Measurements from ENCODE around the gene ODF4.
"Not testable (repeated sequence)": the region's sequence is repeated elsewhere in the genome, so short reads cannot be mapped to it uniquely, and the experiment has no call there.

Gene ODF4

DNA sequence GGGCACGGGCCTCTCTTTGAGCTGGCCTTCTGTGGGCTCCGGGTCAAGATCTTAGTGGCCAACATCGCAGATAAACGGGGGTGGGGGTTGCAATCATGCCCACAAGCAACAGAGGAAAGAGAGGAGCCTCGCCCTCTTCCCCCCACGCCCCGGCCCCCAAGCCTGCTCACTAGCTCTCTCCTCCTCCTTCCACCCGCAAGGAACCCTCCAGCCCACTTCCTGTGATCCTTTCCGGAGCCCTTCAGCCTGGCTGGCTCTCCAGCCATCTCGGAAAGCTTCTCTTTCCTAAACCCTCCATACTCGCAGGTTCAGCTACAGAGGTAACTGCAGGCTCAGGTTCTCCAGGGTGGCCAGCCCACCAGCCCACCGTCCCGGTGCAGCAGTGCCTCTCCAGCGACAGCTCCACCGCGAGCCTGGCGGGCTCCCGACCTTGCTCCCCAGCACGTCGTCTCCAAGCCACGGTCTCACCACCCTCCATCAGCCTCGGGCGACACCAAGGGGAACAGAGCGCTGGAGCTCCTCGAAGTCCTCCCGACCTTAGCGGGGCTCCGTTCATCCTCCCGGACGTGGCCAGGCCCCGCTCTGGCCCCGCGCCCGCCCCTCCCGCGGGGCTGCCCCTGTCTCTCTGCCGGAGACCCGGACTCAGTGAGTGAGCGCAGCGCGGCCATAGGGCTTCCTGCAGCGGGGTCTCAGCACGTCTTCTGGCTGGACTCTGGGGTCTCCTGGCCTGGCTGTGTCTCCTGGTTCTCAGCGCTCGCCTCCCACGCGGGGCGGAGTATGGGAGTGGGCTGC lies 12.9 kb upstream of the ODF4 start:
- no peak for DNase-seq

DNA sequence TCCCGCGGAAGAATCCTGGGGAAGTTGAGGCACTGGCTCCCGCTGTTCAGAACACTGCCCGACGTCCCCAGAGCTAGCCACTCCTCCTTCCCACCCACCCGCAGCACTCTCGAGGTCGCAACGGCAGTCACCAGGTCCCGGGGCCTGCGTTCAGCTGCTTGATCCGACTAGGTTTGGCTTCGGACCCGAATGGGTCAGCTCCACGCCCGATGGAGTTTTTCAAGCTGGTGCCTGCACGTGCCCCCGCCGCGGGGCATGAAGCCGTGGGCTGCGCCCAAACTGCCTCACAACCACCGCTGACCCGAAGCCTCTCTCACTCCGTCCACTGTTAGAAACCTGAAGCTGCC lies 12.4 kb upstream of the ODF4 start:
- no peak for DNase-seq

DNA sequence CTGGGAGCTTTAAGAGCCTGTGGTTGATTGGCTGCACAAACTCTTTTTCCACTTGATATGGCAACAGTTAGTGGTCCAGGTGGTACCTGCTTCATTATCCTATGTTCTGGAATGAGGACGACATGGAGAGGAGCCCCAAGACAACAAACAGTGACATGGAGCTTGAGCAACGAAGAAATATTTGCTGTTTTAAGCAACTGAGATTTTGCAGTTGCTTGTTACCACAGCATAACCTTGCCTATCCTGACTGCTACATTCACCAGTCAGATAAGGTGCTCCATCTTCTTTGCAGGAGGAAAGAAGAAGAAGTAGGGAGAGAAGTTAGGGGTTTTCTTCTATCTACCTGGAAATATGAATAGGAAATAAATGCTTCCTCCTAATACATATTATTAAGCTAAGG lies 7.5 kb upstream of the ODF4 start:
- DNase-seq: no peak

DNA sequence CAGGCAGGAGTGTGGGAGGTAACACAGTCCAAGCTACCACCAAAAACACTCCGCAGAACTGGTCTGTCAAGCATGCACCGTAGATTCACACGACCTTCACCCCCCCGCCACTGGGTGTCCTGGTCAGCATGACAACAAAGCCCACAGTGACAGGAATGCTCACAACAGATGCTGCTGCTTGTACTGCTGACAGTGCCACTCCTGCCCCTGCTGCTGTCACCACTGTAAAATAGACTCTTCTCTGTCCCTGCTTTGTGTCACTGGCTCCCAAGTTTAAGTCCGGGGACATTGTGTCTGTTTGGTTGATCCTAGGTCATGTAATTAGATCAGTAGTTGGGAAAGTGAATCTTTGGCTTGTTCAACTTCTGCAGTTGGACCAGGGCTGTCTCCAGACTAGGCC lies 7.0 kb upstream of the ODF4 start:
- DNase-seq: no peak

DNA sequence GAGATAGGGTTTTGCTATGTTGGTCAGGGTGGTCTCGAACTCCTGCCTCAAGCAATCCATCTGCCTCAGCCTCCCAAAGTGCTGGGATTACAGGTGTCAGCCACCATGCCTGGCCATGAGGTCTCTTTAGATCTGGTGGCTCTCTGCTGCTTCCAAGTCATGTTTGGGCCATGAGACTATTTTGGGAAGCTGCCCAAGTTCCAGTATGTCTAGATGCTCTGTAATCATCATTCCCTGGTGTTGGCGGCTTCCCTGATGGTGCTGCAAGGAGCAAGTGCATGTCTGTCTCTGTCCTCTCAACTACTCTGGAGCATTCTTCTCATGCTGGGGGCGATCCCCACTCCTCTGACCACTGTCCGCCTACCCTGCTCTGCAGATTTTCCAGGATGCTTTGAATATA lies 6.4 kb upstream of the ODF4 start:
- DNase-seq: no peak

DNA sequence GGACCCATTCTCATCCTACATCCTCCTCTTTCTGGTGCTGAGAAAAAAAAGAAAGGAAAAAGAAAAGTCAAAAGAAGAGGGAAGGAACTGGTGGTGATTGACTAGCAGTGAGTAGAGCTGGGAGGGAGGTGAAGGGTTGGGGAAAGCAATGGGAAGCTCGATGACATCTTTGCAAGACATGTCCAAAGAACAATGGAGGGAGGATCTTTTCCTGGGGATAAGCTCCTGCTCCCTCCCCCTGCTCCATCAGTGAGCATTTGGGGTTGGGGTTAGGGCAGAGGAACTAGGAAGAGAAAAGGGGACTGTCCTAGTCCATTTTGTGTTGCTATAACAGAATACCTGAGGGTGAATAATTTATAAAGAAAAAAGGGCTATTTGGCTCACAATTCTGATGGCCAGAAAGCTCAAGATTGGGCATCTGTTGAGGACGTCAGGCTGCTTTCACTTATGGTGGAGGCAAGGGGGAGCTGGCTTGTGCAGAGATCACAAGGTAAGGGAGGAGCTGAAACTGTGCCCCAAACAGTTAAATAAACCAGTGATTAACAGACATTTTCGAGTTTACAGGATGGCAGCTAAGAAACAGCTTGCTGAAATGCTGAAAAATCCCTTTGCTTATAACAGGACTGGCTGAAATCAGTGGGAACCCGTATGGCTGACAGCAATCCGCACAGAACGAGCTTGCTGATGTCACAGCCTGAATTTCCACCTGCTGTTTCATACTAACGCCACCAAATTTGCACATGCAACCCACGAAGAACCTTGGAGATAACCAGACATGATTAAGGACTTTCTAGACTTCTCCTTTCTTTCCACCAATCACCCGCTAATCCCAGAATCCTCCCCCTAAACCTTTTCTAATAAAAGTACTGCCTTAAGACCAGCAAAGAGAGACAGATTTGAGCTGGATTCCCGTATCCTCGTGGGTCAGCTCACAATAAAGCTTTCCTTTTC lies 1.6 kb upstream of the ODF4 start:
- no peak for DNase-seq

DNA sequence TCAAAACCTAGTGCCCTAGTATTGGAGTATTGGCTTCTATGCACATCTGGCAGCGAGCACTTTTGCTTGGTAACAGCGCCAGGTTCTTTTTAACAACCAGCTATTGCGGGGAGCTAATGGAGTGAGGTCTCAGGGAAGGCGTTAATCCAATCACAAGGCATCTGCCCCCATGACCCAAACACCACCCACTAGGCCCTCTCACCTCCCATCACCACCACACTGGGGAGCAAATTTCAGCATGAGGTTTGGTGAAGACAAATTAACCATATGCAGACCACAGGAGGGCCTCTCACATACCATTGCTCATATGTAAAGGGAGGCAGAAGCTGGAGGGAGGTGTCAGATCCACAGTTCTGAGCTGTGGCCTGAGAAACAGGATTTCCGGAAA lies 893 bp upstream of the ODF4 start:
- no peak for DNase-seq

DNA sequence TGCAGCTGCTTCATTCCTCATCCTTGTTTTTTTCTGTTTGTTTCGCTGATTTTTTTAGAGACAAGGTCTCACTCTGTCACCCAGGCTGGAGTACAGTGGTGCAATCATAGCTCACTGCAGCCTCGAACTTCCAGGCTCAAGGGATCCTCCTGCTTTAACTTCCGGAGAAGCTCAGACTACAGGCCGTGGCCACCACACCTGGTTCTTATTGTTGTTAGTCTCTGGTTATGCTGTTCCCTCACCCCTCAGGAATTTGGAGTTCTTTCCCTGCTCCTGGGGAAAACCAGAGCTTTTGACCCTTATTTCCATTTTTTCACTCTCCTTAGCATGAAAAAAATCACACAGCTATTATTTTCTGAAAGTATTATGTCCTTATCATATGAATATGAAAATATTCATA lies 1.8 kb downstream of the ODF4 start:
- no peak for DNase-seq

DNA sequence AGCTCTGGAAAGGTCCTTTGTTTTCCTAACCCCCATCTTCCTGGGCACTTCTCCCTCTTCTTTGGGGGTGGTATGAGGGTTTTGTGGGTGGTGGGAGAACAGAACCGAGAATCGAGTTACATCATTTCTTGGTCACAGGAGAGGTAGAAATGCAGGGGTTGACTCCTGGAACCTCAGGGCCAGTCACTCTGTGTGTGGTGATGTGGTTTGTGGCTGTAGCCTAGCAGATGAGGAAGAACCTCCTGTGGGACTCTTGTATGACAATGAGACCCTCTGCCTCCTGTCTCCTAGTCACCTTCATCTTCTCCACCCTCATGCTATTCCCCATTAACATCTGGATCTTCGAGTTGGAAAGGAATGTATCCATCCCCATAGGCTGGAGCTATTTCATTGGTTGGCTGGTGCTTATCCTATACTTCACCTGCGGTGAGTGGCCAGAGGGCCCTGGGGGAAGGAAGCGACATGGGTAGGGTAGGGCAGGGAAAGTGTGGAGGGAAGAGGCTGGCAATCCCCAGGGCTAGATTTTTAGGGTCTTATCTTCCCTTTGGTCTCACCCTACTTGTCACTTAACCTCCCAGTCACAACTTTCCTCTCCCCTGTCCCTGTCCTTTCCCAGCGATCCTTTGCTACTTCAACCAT lies 5.5 kb downstream of the ODF4 start:
- DNase-seq: no peak

DNA sequence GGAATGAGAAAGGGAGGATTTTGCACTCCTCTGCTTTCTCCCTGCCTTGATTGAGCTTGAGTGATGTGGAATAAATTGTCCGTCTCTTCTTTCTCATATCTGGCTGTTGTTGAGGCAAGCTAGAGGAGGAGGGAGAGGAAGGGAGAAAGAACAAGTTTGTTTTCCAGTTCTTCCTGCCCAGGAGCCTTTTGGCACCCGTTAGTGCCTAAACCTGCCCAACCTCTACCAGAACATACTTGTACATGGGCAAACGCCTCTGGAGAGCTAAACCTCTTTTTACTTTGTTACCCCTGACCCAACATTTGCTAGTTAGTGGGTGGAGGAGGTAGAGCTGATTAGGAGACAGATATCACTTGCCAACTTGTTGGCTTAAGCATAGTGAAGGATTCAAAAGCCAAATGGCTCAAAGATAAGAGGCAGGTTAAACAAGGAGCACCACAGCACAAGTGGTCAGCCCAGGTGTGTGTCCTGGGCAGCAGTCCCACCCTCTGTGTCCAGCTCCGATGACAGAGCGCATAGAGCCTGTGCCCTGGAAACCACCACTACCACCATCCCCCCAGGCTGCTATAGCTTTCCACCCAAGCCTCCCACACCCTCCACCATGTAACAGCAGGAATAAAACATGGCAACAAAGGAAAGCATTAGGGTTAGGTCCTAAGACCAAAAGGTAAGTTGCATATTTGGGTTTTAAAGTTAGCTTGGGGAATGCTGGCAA lies 6.5 kb downstream of the ODF4 start:
- DNase-seq: no peak

DNA sequence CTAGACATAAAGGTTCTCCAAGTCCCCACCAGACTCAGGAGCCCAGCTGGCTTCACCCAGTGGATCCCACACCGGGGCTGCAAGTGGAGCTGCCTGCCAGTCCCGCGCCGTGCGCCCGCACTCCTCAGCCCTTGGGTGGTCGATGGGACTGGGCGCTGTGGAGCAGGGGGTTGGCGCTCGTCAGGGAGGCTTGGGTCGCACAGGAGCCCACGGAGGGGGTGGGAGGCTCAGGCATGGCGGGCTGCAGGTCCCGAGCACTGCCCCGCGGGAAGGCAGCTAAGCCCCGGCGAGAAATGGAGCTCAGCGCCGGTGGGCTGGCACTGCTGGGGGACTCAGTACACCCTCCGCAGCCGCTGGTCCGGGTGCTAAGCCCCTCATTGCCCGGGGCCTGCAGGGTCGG lies 7.4 kb downstream of the ODF4 start:
- DNase-seq: not testable (repeated sequence)

DNA sequence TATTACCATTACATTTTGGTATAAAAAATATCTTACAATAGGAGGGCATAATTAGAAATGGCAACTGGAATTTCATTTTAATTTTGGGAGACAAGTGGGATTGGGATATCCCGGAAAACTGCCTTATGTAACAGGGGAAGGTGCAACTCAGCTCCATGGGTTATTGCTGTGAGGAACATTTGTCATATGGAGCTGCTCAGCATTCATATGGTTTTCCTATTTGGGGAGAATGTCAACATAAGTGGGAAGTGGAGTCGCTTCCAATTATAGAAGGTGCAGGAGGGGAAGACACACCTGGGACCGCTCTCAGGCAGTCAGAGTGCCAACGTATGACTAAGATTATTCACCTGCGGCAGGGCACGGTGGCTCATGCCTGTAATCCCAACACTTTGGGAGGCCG lies 10.7 kb downstream of the ODF4 start:
- DNase-seq: no peak

DNA sequence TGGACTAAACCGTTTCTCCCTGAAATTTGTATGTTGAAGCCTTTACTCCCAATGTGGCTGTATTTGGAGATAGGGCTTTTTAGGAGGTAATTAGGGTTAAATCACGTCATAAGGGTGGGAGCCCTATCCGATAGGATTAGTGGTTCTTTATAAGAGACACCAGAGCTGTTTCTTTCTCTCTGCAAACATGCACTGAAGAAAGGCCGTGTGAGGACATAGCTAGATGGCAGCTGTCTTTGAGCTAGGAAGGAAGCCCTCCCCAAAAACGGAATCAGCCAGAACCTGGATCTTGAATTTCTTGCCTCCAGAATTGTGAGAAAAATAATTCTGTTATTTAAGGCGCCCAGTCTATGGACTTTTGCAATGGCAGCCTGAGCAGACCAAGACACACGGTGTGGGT lies 14.1 kb downstream of the ODF4 start:
- no peak for DNase-seq

DNA sequence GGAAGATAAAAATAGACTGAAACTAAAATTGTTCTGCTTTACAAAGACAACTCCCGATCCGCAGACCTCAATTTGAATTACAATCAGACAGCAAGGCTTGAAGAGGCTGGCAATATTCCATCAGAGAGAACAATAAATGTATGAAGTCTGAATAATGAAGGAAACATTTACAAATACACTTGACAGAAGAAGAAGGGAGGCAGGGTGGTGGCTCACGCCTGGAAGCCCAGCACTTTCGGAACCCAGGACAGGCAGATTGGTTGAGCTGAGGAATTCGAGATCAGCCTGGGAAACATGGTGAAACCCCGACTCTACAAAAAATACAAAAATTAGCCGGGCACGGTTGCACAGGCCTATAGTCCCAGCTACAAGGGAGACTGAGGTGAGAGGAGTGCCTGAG lies 14.6 kb downstream of the ODF4 start:
- DNase-seq: no peak

DNA sequence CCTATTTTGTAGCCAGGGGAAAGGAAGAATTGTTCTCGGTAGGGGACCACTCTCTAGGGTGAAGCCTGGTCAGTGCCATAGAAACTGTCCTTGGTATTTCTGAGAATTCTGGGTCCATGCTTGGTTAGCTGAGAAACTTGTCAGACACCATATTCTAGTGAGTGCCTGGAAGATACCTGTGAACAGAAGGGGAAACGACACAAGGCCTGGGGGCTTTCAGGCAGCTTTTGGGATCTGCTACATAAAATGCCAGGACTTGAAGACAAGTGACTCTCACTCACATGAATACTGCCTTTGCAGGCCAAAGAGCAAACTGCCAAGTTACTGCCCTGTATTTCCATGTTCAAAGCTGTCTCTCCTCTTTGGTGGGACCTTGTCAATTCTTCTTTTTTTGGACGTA lies 18.3 kb downstream of the ODF4 start:
- no peak for DNase-seq

DNA sequence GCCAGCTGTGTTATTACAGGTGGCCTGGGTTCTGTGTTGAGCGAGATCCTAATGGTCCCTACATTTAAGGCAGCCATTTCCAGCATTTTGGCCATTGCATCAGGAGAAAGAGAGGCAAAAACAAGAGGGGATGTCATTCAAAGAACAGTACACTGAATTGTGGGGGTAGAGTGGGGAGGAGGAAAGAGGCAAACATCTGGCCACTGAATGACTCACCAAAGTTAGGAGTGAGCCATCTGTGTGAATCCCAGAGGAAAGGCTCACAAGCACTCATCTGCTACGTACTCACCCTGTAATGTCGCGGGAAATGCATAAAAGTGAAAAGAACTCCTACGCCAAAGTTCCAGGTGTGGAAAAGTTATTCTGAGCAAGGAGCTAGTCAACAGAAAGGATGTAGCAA lies 20.1 kb downstream of the ODF4 start:
- DNase-seq: peak; percentile 26

DNA sequence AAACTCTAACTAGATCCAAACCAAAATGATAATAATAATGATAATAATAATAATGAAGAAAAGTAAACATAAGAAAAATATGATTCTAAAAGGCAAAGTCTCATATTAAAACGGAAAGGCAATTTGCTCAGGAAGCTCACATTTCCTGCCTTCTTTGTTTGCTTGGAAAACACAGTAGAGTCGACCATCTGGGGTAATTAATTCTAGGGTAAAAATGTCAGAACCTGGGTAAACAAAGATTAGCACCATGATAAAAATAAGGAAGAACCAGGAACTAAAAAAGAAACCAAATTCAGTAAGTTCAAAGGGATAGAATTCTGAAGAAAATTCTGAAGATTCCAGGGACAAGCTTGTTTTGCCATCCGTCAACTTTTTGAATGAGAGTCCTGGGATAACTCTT lies 20.6 kb downstream of the ODF4 start:
- DNase-seq: no peak

DNA sequence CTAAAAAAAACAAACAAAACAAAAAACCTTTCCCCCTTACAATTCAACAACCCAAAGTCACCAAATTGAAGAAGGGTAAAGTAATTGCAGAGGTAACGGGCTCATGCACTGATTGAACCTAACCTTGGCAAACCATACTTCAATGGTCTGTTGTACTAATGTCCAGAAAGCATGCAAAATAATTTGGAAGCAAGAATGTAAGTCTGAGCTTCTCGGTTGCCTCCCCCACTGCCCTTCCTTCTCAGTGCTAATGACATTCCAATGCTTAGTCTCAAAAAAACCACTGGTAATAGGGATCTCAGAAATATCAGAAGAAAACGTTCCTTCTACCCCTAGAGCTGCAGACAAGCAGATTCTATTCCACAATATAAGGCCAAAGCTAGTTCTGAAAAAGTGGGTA lies 21.1 kb downstream of the ODF4 start:
- no peak for DNase-seq

DNA sequence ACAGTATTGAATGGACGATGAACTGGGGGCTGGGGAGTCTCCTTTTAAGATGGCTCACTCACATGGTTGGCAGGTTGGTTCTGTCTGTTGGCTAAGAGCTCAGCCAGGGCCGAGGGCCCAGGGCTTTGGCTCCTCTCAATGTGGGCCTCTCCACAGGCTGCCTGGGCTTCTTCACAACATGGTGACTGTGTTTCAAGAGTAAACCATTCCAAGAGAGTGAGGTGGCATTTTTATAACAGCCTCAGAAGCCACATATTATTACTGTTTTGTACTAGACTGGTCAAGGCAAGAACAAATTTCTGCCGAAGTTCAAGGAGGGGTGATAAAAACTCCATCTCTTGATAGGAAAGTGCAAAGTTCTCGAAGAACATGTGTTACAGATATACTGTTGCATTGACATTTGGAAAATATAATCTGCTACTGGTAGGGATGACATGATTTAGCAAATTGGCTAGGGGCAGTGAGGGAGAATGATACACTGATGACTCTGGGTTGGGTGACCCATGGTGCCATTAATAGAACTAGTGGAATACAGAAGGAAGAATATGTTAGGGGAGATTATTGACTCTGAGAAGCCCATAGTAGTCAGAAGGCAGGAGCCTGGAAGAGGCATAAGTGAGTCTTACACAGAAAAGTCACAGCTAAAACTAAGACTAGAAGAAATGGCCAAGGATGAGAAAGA lies 23.2 kb downstream of the ODF4 start:
- no peak for DNase-seq

DNA sequence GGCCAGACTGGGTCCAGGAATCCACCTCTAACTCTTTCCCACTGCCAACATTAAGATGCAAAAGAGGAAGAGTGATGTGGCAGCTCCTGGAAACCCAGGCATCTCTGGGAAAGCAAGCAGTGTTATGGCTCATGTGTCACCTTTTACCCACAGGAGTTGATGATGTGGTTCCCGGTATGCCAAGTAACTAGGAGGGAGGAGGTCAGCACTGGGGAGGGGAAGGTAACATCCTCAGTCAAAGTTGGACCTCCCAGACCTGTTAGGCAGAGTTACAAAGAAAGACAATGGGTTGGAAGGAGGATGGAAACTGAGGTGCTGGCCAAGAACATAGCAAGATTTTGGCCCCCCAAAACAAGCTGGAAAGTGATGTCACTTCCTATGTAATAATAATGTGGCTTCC lies 25.5 kb downstream of the ODF4 start:
- no peak for DNase-seq

DNA sequence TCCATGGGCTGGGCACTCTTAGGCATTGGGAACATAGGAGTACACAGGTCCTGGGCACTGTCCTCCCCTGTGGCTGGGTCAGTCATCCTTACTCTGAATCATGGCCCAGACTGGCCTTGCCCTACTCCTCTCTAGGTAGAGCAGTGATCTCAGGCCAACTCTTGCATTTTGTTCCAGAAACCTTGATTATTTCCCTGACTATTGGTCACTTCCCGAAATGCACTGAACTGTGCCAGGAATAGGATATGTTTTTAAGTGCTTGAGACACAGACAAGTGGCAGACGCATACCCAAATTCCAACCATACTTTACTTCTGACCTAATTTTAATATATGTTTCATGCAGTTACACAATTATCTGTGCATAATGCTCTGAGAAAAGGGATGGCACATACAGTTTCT lies 26.6 kb downstream of the ODF4 start:
- peak; percentile 37 for DNase-seq

DNA sequence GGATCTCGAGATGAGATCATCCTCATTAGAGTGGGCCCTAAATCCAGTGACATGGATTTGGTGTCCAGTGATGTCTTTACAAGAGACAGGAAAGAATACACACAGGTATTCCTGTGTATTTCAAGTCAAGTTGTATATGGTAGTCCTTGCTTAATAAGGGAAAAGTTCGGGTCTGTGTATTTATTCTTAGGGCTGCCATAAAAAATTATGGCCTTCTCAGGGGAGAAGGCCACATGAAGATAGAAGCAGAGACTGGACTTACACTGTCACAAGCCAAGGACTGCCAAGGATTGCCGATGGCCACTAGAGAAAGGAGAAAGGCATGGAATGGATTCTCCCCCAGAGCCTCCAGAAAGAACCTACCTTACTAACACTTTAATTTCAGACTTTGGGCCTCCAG lies 28.6 kb downstream of the ODF4 start:
- DNase-seq: no peak

DNA sequence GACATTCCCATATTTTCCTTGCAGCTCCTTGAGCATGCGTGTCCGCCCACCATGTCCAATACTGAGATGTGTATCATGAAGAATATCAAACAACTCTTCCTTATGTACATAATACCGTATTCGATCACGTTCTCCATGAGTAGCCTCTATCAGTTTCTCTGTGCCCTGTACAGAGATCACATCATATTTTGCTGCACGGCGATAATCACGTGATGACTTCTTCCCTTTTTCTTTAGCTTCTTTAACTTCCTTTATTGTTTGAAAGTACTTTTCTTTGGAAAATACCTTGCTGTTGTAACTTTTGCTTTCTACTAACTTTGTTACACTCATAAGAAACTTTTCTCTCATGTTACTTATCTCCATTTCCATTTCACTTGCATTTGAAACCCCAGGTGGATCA lies 30.3 kb downstream of the ODF4 start:
- no peak for DNase-seq

Measured in kidney glomerular epithelial cell (primary cell).